ENCODE results near the gene CSNK2A2.

The CSNK2A2 gene

GRCh38 chr16:58121132-58121531 is 76.8 kb downstream of the CSNK2A2 start:
- Histone ChIP-seq H3K36me3 (replicated peaks) (peaks cover 4% of the 10 kb centered on the region), H3K4me3 (ENCODE audit: low read depth, low read length) (no peak overlapping the region), H3K27me3 (replicated peaks) (no peaks in the 10 kb centered on the region), H3K27ac (no peak overlapping the region)
- no peak for DNase-seq
- in situ Hi-C loops (cut with HindIII; ENCODE audit: low pct_ligation_motif_present, low sequenced_read_pairs) = no loop called here
- TF ChIP-seq CTCF (IDR thresholded peaks at IDR 0.05; ENCODE audit: low read depth, low read length, missing control alignments) = no peak

GRCh38 chr16:58120234-58120633 is 77.7 kb downstream of the CSNK2A2 start:
- peaks cover 7% of the 10 kb centered on the region for H3K36me3 ChIP-seq (replicated peaks)
- no peak overlapping the region for H3K27ac ChIP-seq
- in situ Hi-C loops (cut with HindIII; ENCODE audit: low pct_ligation_motif_present, low sequenced_read_pairs) = no loop called here
- H3K27me3 ChIP-seq (replicated peaks) = no peaks in the 10 kb centered on the region
- H3K4me3 ChIP-seq (ENCODE audit: low read depth, low read length) = no peak overlapping the region
- TF ChIP-seq CTCF (IDR thresholded peaks at IDR 0.05; ENCODE audit: low read depth, low read length, missing control alignments) = no peak
- DNase-seq = no peak

- H3K27ac ChIP-seq = no peak overlapping the region
- peaks cover 15% of the 10 kb centered on the region for H3K36me3 ChIP-seq (replicated peaks)
- no peak for DNase-seq
- in situ Hi-C loops (cut with HindIII; ENCODE audit: low pct_ligation_motif_present, low sequenced_read_pairs) = no loop called here
- no peak overlapping the region for H3K4me3 ChIP-seq (ENCODE audit: low read depth, low read length)
- no peaks in the 10 kb centered on the region for H3K27me3 ChIP-seq (replicated peaks)
- TF ChIP-seq CTCF (IDR thresholded peaks at IDR 0.05; ENCODE audit: low read depth, low read length, missing control alignments) = no peak
Measured at GRCh38 chr16:58119509-58119845, 78.4 kb downstream of the CSNK2A2 start.

GRCh38 chr16:58118801-58119508 is 79.0 kb downstream of the CSNK2A2 start:
- H3K27me3 ChIP-seq (replicated peaks) = no peaks in the 10 kb centered on the region
- TF ChIP-seq CTCF (IDR thresholded peaks at IDR 0.05; ENCODE audit: low read depth, low read length, missing control alignments) = no peak
- no peak overlapping the region for H3K4me3 ChIP-seq (ENCODE audit: low read depth, low read length)
- in situ Hi-C loops (cut with HindIII; ENCODE audit: low pct_ligation_motif_present, low sequenced_read_pairs) = no loop called here
- H3K27ac ChIP-seq = no peak overlapping the region
- peaks cover 17% of the 10 kb centered on the region for H3K36me3 ChIP-seq (replicated peaks)
- DNase-seq = no peak

GRCh38 chr16:58116529-58116928 is 81.4 kb downstream of the CSNK2A2 start:
- no peak for DNase-seq
- in situ Hi-C loops (cut with HindIII; ENCODE audit: low pct_ligation_motif_present, low sequenced_read_pairs) = no loop called here

More at GRCh38 chr16:58116529-58116928, 81.4 kb downstream of the CSNK2A2 start:
- no peak for TF ChIP-seq CTCF (IDR thresholded peaks at IDR 0.05; ENCODE audit: low read depth, low read length, missing control alignments)
- Histone ChIP-seq H3K27ac (peak overlapping the region; percentile 49), H3K4me3 (ENCODE audit: low read depth, low read length) (no peak overlapping the region), H3K36me3 (replicated peaks) (peaks cover 21% of the 10 kb centered on the region), H3K27me3 (replicated peaks) (no peaks in the 10 kb centered on the region)

Measured in brain microvascular endothelial cell (primary cell).